H9 (cell line): ENCODE data around the gene TIGD2. TPM values are rescaled to one million over a fixed set of nuclear protein-coding genes. Genes with fewer than 3 reads are reported as not detected.

Experiments
- DNase-seq: peaks from one replicate; pipeline ENCODE4 v3.0.0-alpha.2; 2017
- H2AFZ ChIP-seq: one replicate; pipeline ENCODE4 v1.6.1; 2013; ENCODE audit warnings: mild to moderate bottlenecking, low read length, control low read depth, moderate library complexity
- H2AK5ac ChIP-seq: 2 replicates; pipeline ENCODE4 v1.6.1; 2013; ENCODE audit warnings: low read length, control low read depth, mixed read lengths; ENCODE audit not compliant: insufficient read length
- H2BK120ac ChIP-seq: one replicate; pipeline ENCODE4 v1.6.1; 2013; ENCODE audit warnings: low read depth, mild to moderate bottlenecking, low read length, control low read depth, inconsistent platforms; ENCODE audit not compliant: poor library complexity, severe bottlenecking
- H2BK12ac ChIP-seq: 2 replicates; pipeline ENCODE4 v1.6.1; 2013; ENCODE audit warnings: low read length, control low read depth, mixed read lengths, low read depth; ENCODE audit not compliant: insufficient read length
- H2BK15ac ChIP-seq: 2 replicates; pipeline ENCODE4 v1.6.1; 2013; ENCODE audit warnings: low read depth, low read length, control low read depth
- H2BK20ac ChIP-seq: one replicate; pipeline ENCODE4 v1.6.1; 2013; ENCODE audit warnings: low read depth, mild to moderate bottlenecking, low read length, control low read depth, inconsistent platforms; ENCODE audit not compliant: poor library complexity, severe bottlenecking
- H2BK5ac ChIP-seq: 2 replicates; pipeline ENCODE4 v1.6.1; 2013; ENCODE audit warnings: low read length, control low read depth, mixed read lengths; ENCODE audit not compliant: insufficient read length
- H3K14ac ChIP-seq: 2 replicates; pipeline ENCODE4 v1.6.1; 2013; ENCODE audit warnings: low read length, control low read depth; ENCODE audit not compliant: insufficient read depth
- H3K18ac ChIP-seq: 2 replicates; pipeline ENCODE4 v1.6.1; 2013; ENCODE audit warnings: low read depth, mild to moderate bottlenecking, mixed read lengths, low read length, control low read depth; ENCODE audit not compliant: insufficient read length
- H3K23ac ChIP-seq: 2 replicates; pipeline ENCODE4 v1.6.1; 2013; ENCODE audit warnings: low read length, control low read depth, mixed read lengths, low read depth; ENCODE audit not compliant: insufficient read length
- H3K23me2 ChIP-seq: 2 replicates; pipeline ENCODE4 v1.6.1; 2013; ENCODE audit warnings: low read depth, mild to moderate bottlenecking, mixed read lengths, low read length, control low read depth; ENCODE audit not compliant: insufficient read length, poor library complexity, severe bottlenecking
- H3K27ac ChIP-seq: 2 replicates; pipeline ENCODE4 v1.5.1; 2013; ENCODE audit warnings: low read length, control low read depth, mixed read lengths, low read depth; ENCODE audit not compliant: insufficient read length
- H3K27me3 ChIP-seq: 2 replicates; pipeline ENCODE4 v1.6.1; 2013; ENCODE audit warnings: low read length, control low read depth, inconsistent platforms; ENCODE audit not compliant: insufficient read depth
- H3K4ac ChIP-seq: 2 replicates; pipeline ENCODE4 v1.6.1; 2013; ENCODE audit warnings: low read depth, mild to moderate bottlenecking, control low read depth, inconsistent platforms, low read length, moderate library complexity
- H3K4me1 ChIP-seq: 2 replicates; pipeline ENCODE4 v1.6.1; 2013; ENCODE audit warnings: low read length, control low read depth, inconsistent platforms; ENCODE audit not compliant: insufficient read depth
- H3K4me2 ChIP-seq: 2 replicates; pipeline ENCODE4 v1.6.1; 2013; ENCODE audit warnings: low read length, control low read depth, mixed read lengths; ENCODE audit not compliant: insufficient read length, insufficient read depth
- H3K56ac ChIP-seq: 2 replicates; pipeline ENCODE4 v1.6.1; 2013; ENCODE audit warnings: low read depth, mild to moderate bottlenecking, mixed read lengths, low read length, control low read depth; ENCODE audit not compliant: insufficient read length
- H3K79me1 ChIP-seq: 2 replicates; pipeline ENCODE4 v1.6.1; 2013; ENCODE audit warnings: low read depth, mild to moderate bottlenecking, moderate library complexity, low read length, control low read depth, inconsistent platforms; ENCODE audit not compliant: insufficient read depth, poor library complexity, severe bottlenecking
- H3K79me2 ChIP-seq: 2 replicates; pipeline ENCODE4 v1.6.1; 2013; ENCODE audit warnings: low read length, control low read depth, inconsistent platforms; ENCODE audit not compliant: insufficient read depth
- H3K9ac ChIP-seq: 2 replicates; pipeline ENCODE4 v1.6.1; 2013; ENCODE audit warnings: low read length, control low read depth, mixed read lengths; ENCODE audit not compliant: insufficient read length; ENCODE audit errors: extremely low read depth
- H3K9me3 ChIP-seq: one replicate; pipeline ENCODE4 v1.6.1; 2013; ENCODE audit warnings: low read depth, low read length, inconsistent platforms; ENCODE audit not compliant: control insufficient read depth
- H3T11ph ChIP-seq: one replicate; pipeline ENCODE4 v1.6.1; 2013; ENCODE audit warnings: mild to moderate bottlenecking, low read length, control low read depth, inconsistent platforms
- H4K20me1 ChIP-seq: one replicate; pipeline ENCODE4 v1.6.1; 2013; ENCODE audit not compliant: control insufficient read depth, insufficient read length, insufficient read depth
- H4K5ac ChIP-seq: 2 replicates; pipeline ENCODE4 v1.6.1; 2013; ENCODE audit warnings: low read depth, mild to moderate bottlenecking, mixed read lengths, low read length, control low read depth; ENCODE audit not compliant: insufficient read length
- H4K8ac ChIP-seq: replicated peaks from 2 replicates; pipeline ENCODE4 v1.6.1; 2013; ENCODE audit warnings: low read length, control low read depth, mixed read lengths, low read depth; ENCODE audit not compliant: insufficient read length
- H4K91ac ChIP-seq: 2 replicates; pipeline ENCODE4 v1.6.1; 2013; ENCODE audit warnings: low read depth, mild to moderate bottlenecking, moderate library complexity, mixed read lengths, low read length, control low read depth; ENCODE audit not compliant: insufficient read length
- H3K27ac Mint-ChIP-seq, 3 experiments: 2 replicates in 2 of 3; 3 replicates in 1 of 3; pipeline ENCODE4 v1.8.0; 2020 to 2021; ENCODE audit warnings: mixed read lengths in 3 of 3, mild to moderate bottlenecking in 1 of 3, moderate library complexity in 1 of 3
- H3K27me3 Mint-ChIP-seq: 2 replicates; pipeline ENCODE4 v1.8.0; 2021; ENCODE audit warnings: low read depth, mild to moderate bottlenecking, moderate library complexity, mixed read lengths
- H3K36me3 Mint-ChIP-seq, 3 experiments: 2 replicates in 2 of 3; 3 replicates in 1 of 3; pipeline ENCODE4 v1.8.0; 2020 to 2021; ENCODE audit warnings: low read depth in 3 of 3, mixed read lengths in 3 of 3; ENCODE audit not compliant: insufficient read depth in 1 of 3
- H3K4me1 Mint-ChIP-seq, 2 experiments: 2 replicates each; pipeline ENCODE4 v1.8.0; 2020; ENCODE audit warnings: mixed read lengths in 2 of 2
- H3K4me3 Mint-ChIP-seq, 2 experiments: 2 replicates in 1 of 2; 3 replicates in 1 of 2; pipeline ENCODE4 v1.8.0; 2020 to 2021; ENCODE audit warnings: mild to moderate bottlenecking in 2 of 2, mixed read lengths in 2 of 2, moderate library complexity in 1 of 2
- H3K9me3 Mint-ChIP-seq, 2 experiments: 2 replicates in 1 of 2; 3 replicates in 1 of 2; pipeline ENCODE4 v1.8.0; 2020; ENCODE audit warnings: mild to moderate bottlenecking in 2 of 2, mixed read lengths in 2 of 2, moderate library complexity in 1 of 2
- WGBS: extraction: QIAGEN DNeasy Blood & Tissue Kit; methylation state at CpG from one replicate; pipeline ENCODE4 v1.1.7; 2013; ENCODE audit warnings: missing lambda C conversion rate, low lambda C conversion rate, mixed read lengths; ENCODE audit not compliant: insufficient read length; ENCODE audit errors: extremely low coverage; 5-methylcytosine and 5-hydroxymethylcytosine counted together
- total RNA-seq: library from RNA; stranded (reverse); gene quantifications from 2 replicates; pipeline ENCODE4 v1.2.1, GENCODE V29; 2021
- TF ChIP-seq, protein P1 (sequence below): fragments of 200-600 bp; sonication (generic); conservative IDR thresholded peaks from 3 replicates; pipeline ENCODE4 v1.8.0; 2021; ENCODE audit warnings: antibody characterized with exemption, mild to moderate bottlenecking

Gene TIGD2
- total RNA-seq, 1 experiment from 2014 or later, result 10.4 TPM

DNA sequence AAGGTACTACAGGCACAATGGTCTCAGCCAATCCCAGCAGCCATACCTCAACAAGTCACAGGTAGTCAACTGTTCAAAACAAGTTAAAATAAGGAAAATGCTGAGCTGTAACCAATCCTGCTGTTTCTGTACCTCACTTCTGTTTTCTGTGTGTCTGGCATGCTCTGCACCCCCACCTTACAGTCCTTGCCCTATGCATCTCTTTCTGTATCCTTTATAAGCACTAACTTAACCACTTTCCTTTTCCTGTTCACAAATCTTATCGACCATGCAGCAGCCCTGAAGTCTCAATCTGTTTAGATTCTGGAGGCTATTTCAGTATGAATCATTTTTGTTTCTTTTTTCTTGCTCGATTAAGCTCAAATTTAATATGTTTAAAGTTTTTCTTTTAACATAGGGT, 41.9 kb upstream of the TIGD2 start:
- no peak overlapping the region for H2BK15ac ChIP-seq
- no peak overlapping the region for H3K18ac ChIP-seq
- H3K4me2 ChIP-seq, result no peak overlapping the region
- H3K27ac ChIP-seq, result no peak overlapping the region
- H3K27me3 ChIP-seq, result no peaks in the 10 kb centered on the region
- no peak overlapping the region for H2BK120ac ChIP-seq
- H2AK5ac ChIP-seq, result no peak overlapping the region
- no peak overlapping the region for H3K9ac ChIP-seq
- Mint-ChIP-seq H3K4me3 (no peak overlapping the region), H3K27ac (no peak overlapping the region; a peak in 1 of 7 replicates), H3K9me3 (peaks cover 5 to 14% of the 10 kb centered on the region in 2 experiments; a peak in 4 of 5 replicates), H3K4me1 (no peaks in the 10 kb centered on the region), H3K36me3 (peaks cover 2 to 9% (median 3%) of the 10 kb centered on the region in 3 experiments; a peak in 5 of 7 replicates), H3K27me3 (peaks cover 2% of the 10 kb centered on the region; the same call in 1 of the 2 replicates)
- no peak overlapping the region for H4K91ac ChIP-seq
- no peak overlapping the region for H3T11ph ChIP-seq
- no peak overlapping the region for H3K56ac ChIP-seq
- H3K79me2 ChIP-seq, result no peaks in the 10 kb centered on the region
- H3K14ac ChIP-seq, result no peak overlapping the region
- no peaks in the 10 kb centered on the region for H3K9me3 ChIP-seq
- H3K79me1 ChIP-seq, result no peaks in the 10 kb centered on the region
- H3K4me1 ChIP-seq, result no peaks in the 10 kb centered on the region
- no peaks in the 10 kb centered on the region for H3K23me2 ChIP-seq
- H4K8ac ChIP-seq, result no peak overlapping the region
- H3K4ac ChIP-seq, result no peak overlapping the region
- no CpG with 5 or more reads among the region's 2 CpGs for WGBS
- H2AFZ ChIP-seq, result no peak overlapping the region
- H4K5ac ChIP-seq, result no peak overlapping the region
- H2BK12ac ChIP-seq, result no peak overlapping the region
- TF ChIP-seq, protein P1, sequence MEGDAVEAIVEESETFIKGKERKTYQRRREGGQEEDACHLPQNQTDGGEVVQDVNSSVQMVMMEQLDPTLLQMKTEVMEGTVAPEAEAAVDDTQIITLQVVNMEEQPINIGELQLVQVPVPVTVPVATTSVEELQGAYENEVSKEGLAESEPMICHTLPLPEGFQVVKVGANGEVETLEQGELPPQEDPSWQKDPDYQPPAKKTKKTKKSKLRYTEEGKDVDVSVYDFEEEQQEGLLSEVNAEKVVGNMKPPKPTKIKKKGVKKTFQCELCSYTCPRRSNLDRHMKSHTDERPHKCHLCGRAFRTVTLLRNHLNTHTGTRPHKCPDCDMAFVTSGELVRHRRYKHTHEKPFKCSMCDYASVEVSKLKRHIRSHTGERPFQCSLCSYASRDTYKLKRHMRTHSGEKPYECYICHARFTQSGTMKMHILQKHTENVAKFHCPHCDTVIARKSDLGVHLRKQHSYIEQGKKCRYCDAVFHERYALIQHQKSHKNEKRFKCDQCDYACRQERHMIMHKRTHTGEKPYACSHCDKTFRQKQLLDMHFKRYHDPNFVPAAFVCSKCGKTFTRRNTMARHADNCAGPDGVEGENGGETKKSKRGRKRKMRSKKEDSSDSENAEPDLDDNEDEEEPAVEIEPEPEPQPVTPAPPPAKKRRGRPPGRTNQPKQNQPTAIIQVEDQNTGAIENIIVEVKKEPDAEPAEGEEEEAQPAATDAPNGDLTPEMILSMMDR, result no peak
- no peak overlapping the region for H2BK5ac ChIP-seq
- no peaks in the 10 kb centered on the region for H4K20me1 ChIP-seq
- DNase-seq, result no peak
- H2BK20ac ChIP-seq, result no peak overlapping the region
- no peak overlapping the region for H3K23ac ChIP-seq
